IMR-90 (cell line): ENCODE measurements around the gene CTCF. TPM values are rescaled to one million over a fixed set of nuclear protein-coding genes. Genes with fewer than 3 reads are reported as not detected.

ENCODE experiments used
- ATAC-seq: fragments of 200-7000 bp; cut with Tn5 transposase; 2 replicates; pipeline ENCODE4 v1.9.1; 2020; ENCODE audit warnings: low read depth, mild to moderate bottlenecking, moderate library complexity
- BruUV-seq: library from RNA; stranded (reverse); fragments of 400-500 nt; replicated peaks from 2 replicates; lab custom pipeline; 2021; lab: Mats Ljungman, UMichigan
- CTCF ChIA-PET: fragments of 300-600 bp; formaldehyde crosslinking; extraction: SDS; loops from one replicate; lab custom pipeline; 2021; ENCODE audit warnings: antibody characterized with exemption; lab: Yijun Ruan, JAX
- POLR2A ChIA-PET: fragments of 300-600 bp; sonication (Branson Sonifier 250); formaldehyde crosslinking; loops from one replicate; lab custom pipeline; 2022; ENCODE audit warnings: antibody characterized with exemption; ENCODE audit not compliant: unreplicated experiment; lab: Charles Lee
- DNase-seq: peaks from one replicate; pipeline ENCODE4 v3.0.0; 2013
- H2AFZ ChIP-seq: replicated peaks from 2 replicates; pipeline ENCODE3; 2013; ENCODE audit warnings: low read length, mild to moderate bottlenecking; ENCODE audit not compliant: poor library complexity
- H2AK5ac ChIP-seq: 2 replicates; pipeline ENCODE4 v1.6.1; 2013; ENCODE audit warnings: low read depth, low read length, inconsistent platforms
- H2AK9ac ChIP-seq: replicated peaks from 2 replicates; pipeline ENCODE3; 2013; ENCODE audit warnings: mild to moderate bottlenecking, low read depth, low read length, moderate library complexity; ENCODE audit not compliant: poor library complexity
- H2BK120ac ChIP-seq: 2 replicates; pipeline ENCODE4 v1.6.1; 2013; ENCODE audit warnings: low read depth, low read length, inconsistent platforms
- H2BK15ac ChIP-seq: 3 replicates; pipeline ENCODE4 v1.6.1; 2013; ENCODE audit warnings: low read depth, low read length, inconsistent platforms
- H2BK20ac ChIP-seq: 2 replicates; pipeline ENCODE4 v1.6.1; 2013; ENCODE audit warnings: low read depth, mild to moderate bottlenecking, inconsistent platforms, low read length, moderate library complexity
- H2BK5ac ChIP-seq: 2 replicates; pipeline ENCODE4 v1.6.1; 2013; ENCODE audit warnings: mild to moderate bottlenecking, low read depth, low read length, inconsistent platforms; ENCODE audit not compliant: poor library complexity, severe bottlenecking
- H3K14ac ChIP-seq: replicated peaks from 2 replicates; pipeline ENCODE4 v1.6.1; 2013; ENCODE audit warnings: low read depth, low read length, inconsistent platforms
- H3K18ac ChIP-seq: 2 replicates; pipeline ENCODE4 v1.6.1; 2013; ENCODE audit warnings: low read depth, low read length, control low read depth
- H3K23ac ChIP-seq: 2 replicates; pipeline ENCODE4 v1.6.1; 2013; ENCODE audit warnings: low read depth, low read length, inconsistent platforms
- H3K27ac ChIP-seq: 2 replicates; pipeline ENCODE4 v1.5.1; 2013; ENCODE audit warnings: mild to moderate bottlenecking, control low read depth, low read length; ENCODE audit not compliant: insufficient read depth
- H3K27me3 ChIP-seq: 2 replicates; pipeline ENCODE4 v1.6.1; 2013; ENCODE audit warnings: low read length; ENCODE audit not compliant: control insufficient read depth, insufficient read depth
- H3K36me3 ChIP-seq: 2 replicates; pipeline ENCODE4 v1.6.1; 2013; ENCODE audit warnings: low read length, mixed read lengths; ENCODE audit not compliant: control insufficient read depth, insufficient read depth
- H3K4ac ChIP-seq: 2 replicates; pipeline ENCODE4 v1.6.1; 2013; ENCODE audit warnings: low read depth, low read length, inconsistent platforms
- H3K4me1 ChIP-seq: 2 replicates; pipeline ENCODE4 v1.6.1; 2013; ENCODE audit warnings: low read length, mixed read lengths; ENCODE audit not compliant: control insufficient read depth, insufficient read depth
- H3K4me2 ChIP-seq: 2 replicates; pipeline ENCODE4 v1.6.1; 2013; ENCODE audit warnings: low read depth, mild to moderate bottlenecking, control low read depth, low read length, moderate library complexity
- H3K4me3 ChIP-seq: 2 replicates; pipeline ENCODE4 v1.5.1; 2013; ENCODE audit warnings: low read depth, mild to moderate bottlenecking, control low read depth, low read length, moderate library complexity; ENCODE audit not compliant: insufficient read depth
- H3K56ac ChIP-seq: 2 replicates; pipeline ENCODE4 v1.6.1; 2013; ENCODE audit warnings: low read length, inconsistent platforms; ENCODE audit not compliant: insufficient read depth; ENCODE audit errors: extremely low read depth
- H3K79me1 ChIP-seq, 2 experiments: 2 replicates each; pipeline ENCODE4 v1.6.1; 2013; ENCODE audit warnings: low read length in 2 of 2, inconsistent platforms in 1 of 2, low read depth in 1 of 2
- H3K9ac ChIP-seq: 2 replicates; pipeline ENCODE4 v1.6.1; 2013; ENCODE audit warnings: low read depth, low read length, control low read depth
- H3K9me1 ChIP-seq: 2 replicates; pipeline ENCODE4 v1.6.1; 2013; ENCODE audit warnings: low read length, inconsistent platforms; ENCODE audit not compliant: insufficient read depth
- H3K9me3 ChIP-seq: 2 replicates; pipeline ENCODE4 v1.6.1; 2013; ENCODE audit warnings: low read length; ENCODE audit not compliant: control insufficient read depth, insufficient read depth
- H4K20me1 ChIP-seq: 2 replicates; pipeline ENCODE4 v1.6.1; 2013; ENCODE audit warnings: low read length, inconsistent platforms; ENCODE audit not compliant: insufficient read depth
- H4K5ac ChIP-seq: 2 replicates; pipeline ENCODE4 v1.6.1; 2013; ENCODE audit warnings: mild to moderate bottlenecking, low read depth, low read length, control low read depth
- H4K8ac ChIP-seq, 2 experiments: 2 replicates each; pipeline ENCODE4 v1.6.1; 2013; ENCODE audit warnings: low read depth in 2 of 2, low read length in 2 of 2, control low read depth in 1 of 2, inconsistent platforms in 1 of 2
- H4K91ac ChIP-seq: 2 replicates; pipeline ENCODE4 v1.6.1; 2013; ENCODE audit warnings: low read depth, low read length, inconsistent platforms; ENCODE audit not compliant: insufficient read depth
- BHLHE40 ChIP-seq: fragments of 150-350 bp; IDR thresholded peaks from 2 replicates; pipeline ENCODE4 v1.6.1; 2016; ENCODE audit warnings: mild to moderate bottlenecking, low read depth, low read length
- CEBPB ChIP-seq: IDR thresholded peaks from 2 replicates; pipeline ENCODE4 v1.6.1; 2012; ENCODE audit warnings: low read depth, low read length, improper control_type of control experiment
- CHD1 ChIP-seq: IDR thresholded peaks from 2 replicates; pipeline ENCODE4 v1.6.1; 2012; ENCODE audit warnings: low read depth, low read length, improper control_type of control experiment
- FOS ChIP-seq: fragments of 150-350 bp; IDR thresholded peaks from 2 replicates; pipeline ENCODE4 v1.6.1; 2016; ENCODE audit warnings: low read depth, low read length
- MAFK ChIP-seq: IDR thresholded peaks from 2 replicates; pipeline ENCODE4 v1.6.1; 2012; ENCODE audit warnings: low read depth, low read length, improper control_type of control experiment
- MAZ ChIP-seq: IDR thresholded peaks from 2 replicates; pipeline ENCODE4 v1.6.1; 2012; ENCODE audit warnings: low read depth, mild to moderate bottlenecking, low read length, improper control_type of control experiment, moderate library complexity, borderline replicate concordance
- MXI1 ChIP-seq: IDR thresholded peaks from 2 replicates; pipeline ENCODE4 v1.6.1; 2012; ENCODE audit warnings: low read depth, mild to moderate bottlenecking, low read length, moderate library complexity, borderline replicate concordance
- NFE2L2 ChIP-seq: fragments of 150-350 bp; IDR thresholded peaks from 2 replicates; pipeline ENCODE4 v1.6.1; 2016; ENCODE audit warnings: low read depth, mild to moderate bottlenecking, low read length
- POLR2A ChIP-seq: IDR thresholded peaks from 2 replicates; pipeline ENCODE4 v1.6.1; 2012; ENCODE audit warnings: mild to moderate bottlenecking, low read depth, low read length
- RAD21 ChIP-seq: IDR thresholded peaks from 2 replicates; pipeline ENCODE4 v1.6.1; 2012; ENCODE audit warnings: low read length, improper control_type of control experiment
- RCOR1 ChIP-seq: IDR thresholded peaks from 2 replicates; pipeline ENCODE4 v1.6.1; 2012; ENCODE audit warnings: mild to moderate bottlenecking, low read length, improper control_type of control experiment; ENCODE audit not compliant: insufficient replicate concordance
- RFX5 ChIP-seq: IDR thresholded peaks from 2 replicates; pipeline ENCODE4 v1.8.0; 2012; ENCODE audit warnings: low read depth, mild to moderate bottlenecking, low read length, moderate library complexity
- SMC3 ChIP-seq: fragments of 150-350 bp; IDR thresholded peaks from 2 replicates; pipeline ENCODE4 v1.6.1; 2016; ENCODE audit warnings: low read depth, mild to moderate bottlenecking, antibody characterized with exemption, low read length, moderate library complexity
- WGBS, 2 experiments: methylation state at CpG; one replicate each; pipeline versions ENCODE4 v1.1.5 to v1.1.7; 2013; ENCODE audit warnings: missing lambda C conversion rate in 2 of 2; ENCODE audit not compliant: insufficient read length in 1 of 2; ENCODE audit errors: extremely low coverage in 2 of 2; 5-methylcytosine and 5-hydroxymethylcytosine counted together
- dilution Hi-C: fragments of 300-500 bp; cut with HindIII; formaldehyde crosslinking; loops from one replicate; pipeline ENCODE4 v1.14.3; 2018; ENCODE audit warnings: low sequenced_read_pairs; ENCODE audit not compliant: unreplicated experiment
- in situ Hi-C: fragments of 300-500 bp; cut with MboI; formaldehyde crosslinking; loops from 3 replicates; pipeline ENCODE4 v1.14.3; 2019; ENCODE audit warnings: low sequenced_read_pairs, inconsistent platforms, mixed read lengths
- intact Hi-C: fragments of 100-400 bp; cut with micrococcal nuclease; formaldehyde crosslinking; loops from 2 replicates; pipeline ENCODE4 v1.10.0; 2022
- polyA plus RNA-seq, 3 experiments: library from polyadenylated mRNA; depleted of rRNA; stranded (reverse); fragments of >200 nt; gene quantifications; 2 replicates each; pipeline ENCODE4 v1.2.3, GENCODE V29; 2012; ENCODE audit warnings: low replicate concordance in 1 of 3
- total RNA-seq: library from RNA; depleted of rRNA; stranded (reverse); fragments of >200 nt; gene quantifications from 2 replicates; pipeline ENCODE4 v1.2.3, GENCODE V29; 2012
- TF ChIP-seq, protein P1 (sequence below): fragments of 150-350 bp; IDR thresholded peaks from 2 replicates; pipeline ENCODE4 v1.6.1; 2016; ENCODE audit warnings: low read depth, mild to moderate bottlenecking, low read length, moderate library complexity, borderline replicate concordance
- TF ChIP-seq, protein P2 (sequence below): conservative IDR thresholded peaks from 2 replicates; pipeline ENCODE4 v1.5.1; 2012; ENCODE audit warnings: mild to moderate bottlenecking, low read depth, low read length, improper control_type of control experiment
- TF ChIP-seq, protein P3 (sequence below): fragments of 150-350 bp; IDR thresholded peaks from 2 replicates; pipeline ENCODE4 v1.6.1; 2017; ENCODE audit warnings: mild to moderate bottlenecking, antibody characterized with exemption, low read length, low read depth

CTCF gene
- total and polyA plus RNA-seq, 2 of the 4 experiments (the other 2 are of a cell fraction): 16.1 to 22.8 TPM

DNA sequence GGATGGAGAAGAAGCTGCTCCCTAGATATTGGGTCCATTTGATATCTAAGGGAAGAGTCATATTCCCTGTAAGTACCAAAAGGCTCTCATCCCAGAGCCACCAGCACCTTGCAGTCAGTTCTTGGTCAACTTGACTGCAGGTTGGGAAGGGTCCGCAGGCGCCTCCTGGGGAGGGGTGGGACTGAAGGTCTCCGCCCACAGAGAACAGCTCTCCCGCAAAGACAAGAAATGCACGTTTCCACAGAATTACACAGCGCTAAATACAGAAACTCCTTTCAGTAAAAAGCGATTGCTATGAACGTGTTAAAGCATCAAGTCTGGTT, 864 bp upstream of the CTCF start:
- TF ChIP-seq POLR2A (no peak), FOS (no peak), BHLHE40 (no peak), MAFK (no peak), CHD1 (no peak), RCOR1 (no peak), RFX5 (no peak), NFE2L2 (no peak), MXI1 (no peak), MAZ (no peak), SMC3 (no peak), CEBPB (no peak), RAD21 (no peak)
- TF ChIP-seq, protein P1, sequence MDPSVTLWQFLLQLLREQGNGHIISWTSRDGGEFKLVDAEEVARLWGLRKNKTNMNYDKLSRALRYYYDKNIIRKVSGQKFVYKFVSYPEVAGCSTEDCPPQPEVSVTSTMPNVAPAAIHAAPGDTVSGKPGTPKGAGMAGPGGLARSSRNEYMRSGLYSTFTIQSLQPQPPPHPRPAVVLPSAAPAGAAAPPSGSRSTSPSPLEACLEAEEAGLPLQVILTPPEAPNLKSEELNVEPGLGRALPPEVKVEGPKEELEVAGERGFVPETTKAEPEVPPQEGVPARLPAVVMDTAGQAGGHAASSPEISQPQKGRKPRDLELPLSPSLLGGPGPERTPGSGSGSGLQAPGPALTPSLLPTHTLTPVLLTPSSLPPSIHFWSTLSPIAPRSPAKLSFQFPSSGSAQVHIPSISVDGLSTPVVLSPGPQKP: no peak
- TF ChIP-seq, protein P2, sequence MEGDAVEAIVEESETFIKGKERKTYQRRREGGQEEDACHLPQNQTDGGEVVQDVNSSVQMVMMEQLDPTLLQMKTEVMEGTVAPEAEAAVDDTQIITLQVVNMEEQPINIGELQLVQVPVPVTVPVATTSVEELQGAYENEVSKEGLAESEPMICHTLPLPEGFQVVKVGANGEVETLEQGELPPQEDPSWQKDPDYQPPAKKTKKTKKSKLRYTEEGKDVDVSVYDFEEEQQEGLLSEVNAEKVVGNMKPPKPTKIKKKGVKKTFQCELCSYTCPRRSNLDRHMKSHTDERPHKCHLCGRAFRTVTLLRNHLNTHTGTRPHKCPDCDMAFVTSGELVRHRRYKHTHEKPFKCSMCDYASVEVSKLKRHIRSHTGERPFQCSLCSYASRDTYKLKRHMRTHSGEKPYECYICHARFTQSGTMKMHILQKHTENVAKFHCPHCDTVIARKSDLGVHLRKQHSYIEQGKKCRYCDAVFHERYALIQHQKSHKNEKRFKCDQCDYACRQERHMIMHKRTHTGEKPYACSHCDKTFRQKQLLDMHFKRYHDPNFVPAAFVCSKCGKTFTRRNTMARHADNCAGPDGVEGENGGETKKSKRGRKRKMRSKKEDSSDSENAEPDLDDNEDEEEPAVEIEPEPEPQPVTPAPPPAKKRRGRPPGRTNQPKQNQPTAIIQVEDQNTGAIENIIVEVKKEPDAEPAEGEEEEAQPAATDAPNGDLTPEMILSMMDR: no peak
- TF ChIP-seq, protein P3, sequence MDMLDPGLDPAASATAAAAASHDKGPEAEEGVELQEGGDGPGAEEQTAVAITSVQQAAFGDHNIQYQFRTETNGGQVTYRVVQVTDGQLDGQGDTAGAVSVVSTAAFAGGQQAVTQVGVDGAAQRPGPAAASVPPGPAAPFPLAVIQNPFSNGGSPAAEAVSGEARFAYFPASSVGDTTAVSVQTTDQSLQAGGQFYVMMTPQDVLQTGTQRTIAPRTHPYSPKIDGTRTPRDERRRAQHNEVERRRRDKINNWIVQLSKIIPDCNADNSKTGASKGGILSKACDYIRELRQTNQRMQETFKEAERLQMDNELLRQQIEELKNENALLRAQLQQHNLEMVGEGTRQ: no peak
- peak overlapping the region; percentile 53; the same call in 1 of the 2 replicates for H4K91ac ChIP-seq
- POLR2A ChIA-PET: interaction anchor here (0.6 kb wide), 1 partner anchor 78 kb away, joined by 3 read pairs; no protein-coding TSS in a partner anchor
- peak overlapping the region; percentile 75 for H3K4me3 ChIP-seq
- peaks cover 5% of the 10 kb centered on the region for H3K4me1 ChIP-seq
- peak overlapping the region; percentile 70 to 81 for H4K8ac ChIP-seq
- peak overlapping the region; percentile 52; the same call in 1 of the 2 replicates for H4K5ac ChIP-seq
- peak overlapping the region; percentile 84 for H3K14ac ChIP-seq
- H2AK9ac ChIP-seq: peak overlapping the region; percentile 3
- H3K18ac ChIP-seq: peak overlapping the region; percentile 53
- no peaks in the 10 kb centered on the region for H3K36me3 ChIP-seq
- H3K23ac ChIP-seq: peak overlapping the region; percentile 14; the same call in 1 of the 2 replicates
- intact Hi-C loops (loop anchor here (5.0 kb wide), 2 partner anchors 36 to 376 kb away; partner anchors contain the start of gene PSMB10), in situ Hi-C loops (no loop called here), dilution Hi-C loops (no loop called here)
- H2BK120ac ChIP-seq: peak overlapping the region; percentile 31; the same call in 1 of the 2 replicates
- H2AK5ac ChIP-seq: peak overlapping the region; percentile 27
- H3K27ac ChIP-seq: peak overlapping the region; percentile 72
- ATAC-seq (no peak), DNase-seq (no peak)
- CTCF ChIA-PET: interaction anchor here (0.7 to 2.2 kb wide), 9 partner anchors 11 to 112 kb away, joined by 3 to 11 read pairs (median 4); partner anchors contain the start of genes ACD, ATP6V0D1, CARMIL2 and PARD6A
- H3K4ac ChIP-seq: peak overlapping the region; percentile 86
- no peaks in the 10 kb centered on the region for H3K27me3 ChIP-seq
- H3K9ac ChIP-seq: peak overlapping the region; percentile 74
- no CpG with 5 or more reads among the region's 8 CpGs for WGBS, 2 experiments
- peak overlapping the region; percentile 93 for H2AFZ ChIP-seq
- peak overlapping the region; percentile 53 for H3K56ac ChIP-seq
- BruUV-seq: no TSS peak
- no peaks in the 10 kb centered on the region for H3K9me3 ChIP-seq
- H3K4me2 ChIP-seq: peak overlapping the region; percentile 91
- H3K79me1 ChIP-seq: peaks cover 10 to 42% of the 10 kb centered on the region in 2 experiments
- H2BK20ac ChIP-seq: no peak overlapping the region
- H2BK15ac ChIP-seq: 0 out of 3 replicates have a peak overlapping the region, but pooled peaks have one; percentile 14
- peaks cover 5% of the 10 kb centered on the region for H3K9me1 ChIP-seq
- peak overlapping the region; percentile 61 for H2BK5ac ChIP-seq
- H4K20me1 ChIP-seq: peaks cover 17% of the 10 kb centered on the region
